Right lobe of liver (tissue), 6 donors: Measurements from ENCODE around the gene CAPZA2. TPM values are rescaled to one million over a fixed set of nuclear protein-coding genes. Genes with fewer than 3 reads are reported as not detected.

Experiments
- ATAC-seq, 4 donors: fragments of 200-7000 bp; cut with Tn5 transposase; one replicate each; pipeline ENCODE4 v1.9.1; 2020; ENCODE audit warnings: mild to moderate bottlenecking in 4 of 4, moderate library complexity in 4 of 4
- DNase-seq, 3 donors: peaks; one replicate each; pipeline ENCODE4 v3.0.0-alpha.2; 2020
- H3K27ac ChIP-seq, 3 donors: fragments of 200-600 bp; one replicate each; pipeline ENCODE4 v1.8.0; 2022
- H3K27me3 ChIP-seq, 2 donors: fragments of 200-600 bp; one replicate each; pipeline ENCODE4 v1.8.0; 2022
- H3K36me3 ChIP-seq, 4 donors: fragments of 200-600 bp; sonication (generic) in 1 of 4; one replicate each; pipeline versions ENCODE4 v1.5.1 to v1.8.0; 2017 to 2022; ENCODE audit warnings: control low read depth in 1 of 4
- H3K4me1 ChIP-seq, 4 donors: fragments of 200-600 bp; sonication (generic) in 1 of 4; one replicate each; pipeline versions ENCODE4 v1.5.1 to v1.8.0; 2017 to 2022; ENCODE audit warnings: control low read depth in 1 of 4
- H3K4me3 ChIP-seq, 3 donors: fragments of 200-600 bp; one replicate each; pipeline ENCODE4 v1.8.0; 2022
- H3K9me3 ChIP-seq, 4 donors: fragments of 200-600 bp; sonication (generic) in 1 of 4; one replicate each; pipeline versions ENCODE4 v1.5.1 to v1.8.0; 2017 to 2022; ENCODE audit warnings: control low read depth in 1 of 4
- CTCF ChIP-seq, 4 donors: fragments of 200-600 bp in 3 of 4; fragments of 450-650 bp in 1 of 4; IDR thresholded peaks; one replicate each; pipeline versions ENCODE4 v1.5.1 to v1.8.0; 2016 to 2022; ENCODE audit warnings: antibody characterized with exemption in 4 of 4, mild to moderate bottlenecking in 2 of 4
- POLR2A ChIP-seq: fragments of 450-650 bp; IDR thresholded peaks from one replicate; pipeline ENCODE4 v1.6.1; 2017; ENCODE audit warnings: antibody characterized with exemption, mild to moderate bottlenecking
- WGBS: methylation state at CpG from one replicate; pipeline ENCODE4 v1.1.6; 2018; ENCODE audit warnings: low coverage, low lambda C conversion rate; ENCODE audit not compliant: insufficient coverage; ENCODE audit errors: missing lambda C conversion rate; 5-methylcytosine and 5-hydroxymethylcytosine counted together
- intact Hi-C, 2 donors: fragments of 100-400 bp; cut with DNase I; formaldehyde crosslinking; loops; one replicate each; pipeline versions ENCODE4 v1.11.2 to v1.14.1; 2022
- total RNA-seq, 6 experiments: library from RNA; depleted of rRNA in 2 of 6; stranded (reverse); fragments of >200 nt in 2 of 6; fragmentation: NEBNext Ultra II Directional in 3 of 6; extraction: Animal tissue kit (Norgen Biotek cat#: 25700) in 3 of 6; gene quantifications; one replicate each; pipeline versions ENCODE4 v1.1.0 to v1.2.4, GENCODE V29; 2016 to 2023
- donor health status: DM: no; HTN: yes; CAD: no.
- donor health status: DM: no; HTN: no; CAD: no.
- donor health status: DM: no; HTN: no; CAD: no.
- donor health status: DM: no; HTN: yes; CAD: no.
- donor health status: DM: no; HTN: yes; CAD: no.

CAPZA2 gene
- total RNA-seq, 6 experiments from 2014 or later: 48.8 to 114 (median 89.8) TPM

DNA sequence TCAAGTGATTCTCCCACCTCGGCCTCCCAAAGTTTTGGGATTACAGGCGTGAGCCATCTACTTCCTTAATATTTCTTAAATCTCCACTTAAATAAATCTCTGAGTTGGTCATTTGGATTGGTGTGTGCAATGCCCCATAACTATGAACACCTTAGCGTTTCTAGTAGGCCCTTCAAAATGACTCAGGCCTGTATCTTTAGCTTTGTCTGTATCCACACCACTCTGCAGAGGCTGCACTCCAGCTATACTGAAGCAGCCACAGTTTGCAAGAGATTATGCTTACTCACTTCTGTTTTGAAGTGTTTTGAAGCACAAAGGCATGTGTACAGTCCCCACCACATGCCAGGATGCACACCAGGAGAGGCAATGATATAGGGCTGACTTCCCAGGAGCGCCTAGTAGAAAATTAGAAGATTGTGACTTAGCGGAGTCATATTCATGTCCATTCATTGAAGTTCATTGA is 88.5 kb downstream of the CAPZA2 start:
- WGBS: 79% methylated on average over 3 of the region's 5 CpGs
- DNase-seq: no peak
- TF ChIP-seq POLR2A (no peak), CTCF (IDR thresholded peaks at IDR 0.05) (no peak)
- Histone ChIP-seq H3K4me1 (peaks cover 0 to 22% (median 2%) of the 10 kb centered on the region in 4 donors), H3K4me3 (no peak overlapping the region), H3K36me3 (no peaks in the 10 kb centered on the region), H3K27ac (no peak overlapping the region), H3K9me3 (no peaks in the 10 kb centered on the region), H3K27me3 (no peaks in the 10 kb centered on the region)
- ATAC-seq: no peak
- intact Hi-C loops: no loop called here

DNA sequence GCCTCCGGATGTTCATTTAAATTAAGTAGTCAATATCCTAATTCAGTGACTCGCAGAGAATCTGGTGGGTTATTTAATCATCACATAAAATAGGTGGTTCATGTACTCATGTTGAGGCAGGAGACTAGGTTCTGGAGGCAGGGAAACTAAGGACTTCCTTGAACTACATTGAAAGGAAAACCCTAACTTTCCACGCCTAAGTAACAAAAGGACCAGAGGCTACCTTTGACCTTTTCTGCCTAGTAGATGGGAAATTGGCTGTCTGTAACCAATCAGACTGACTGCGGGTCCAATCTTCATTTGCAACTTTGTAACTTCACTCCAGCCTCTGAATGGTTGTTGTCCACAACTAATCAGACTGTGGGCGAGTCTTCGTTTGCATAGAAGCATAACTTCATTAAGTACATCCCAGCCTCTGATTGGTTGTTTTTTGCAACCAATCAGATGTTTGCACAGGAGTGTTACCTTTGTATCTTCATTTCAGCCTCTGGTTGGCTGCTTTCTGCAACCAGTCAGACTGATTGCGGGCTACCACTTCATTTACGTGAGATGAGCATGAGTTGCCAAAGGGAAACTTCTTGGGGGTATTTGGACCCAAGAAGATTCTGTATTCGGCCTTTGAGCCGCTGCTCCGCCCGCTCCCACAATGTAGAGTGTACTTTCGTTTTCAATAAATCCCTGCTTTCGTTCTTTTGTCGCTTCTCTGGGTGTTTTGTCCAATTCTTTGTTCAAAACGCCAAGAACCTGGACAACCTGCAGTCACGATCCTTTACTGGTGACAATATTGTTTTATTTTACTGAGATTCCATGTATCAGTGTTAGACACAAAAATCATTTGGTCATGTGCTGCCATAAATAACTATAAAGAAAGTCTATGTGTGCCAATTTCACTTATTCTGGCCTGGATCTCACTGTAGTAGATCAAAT is 89.2 kb downstream of the CAPZA2 start:
- H3K27ac ChIP-seq: no peak overlapping the region
- H3K36me3 ChIP-seq: no peaks in the 10 kb centered on the region
- H3K27me3 ChIP-seq: no peaks in the 10 kb centered on the region
- peaks cover 0 to 27% (median 2%) of the 10 kb centered on the region in 4 donors for H3K4me1 ChIP-seq
- no peak for DNase-seq
- TF ChIP-seq POLR2A (no peak), CTCF (IDR thresholded peaks at IDR 0.05) (no peak)
- no peak overlapping the region for H3K4me3 ChIP-seq
- H3K9me3 ChIP-seq: no peaks in the 10 kb centered on the region
- ATAC-seq: no peak
- intact Hi-C loops: no loop called here
- WGBS: 98% methylated on average over 17 of the region's 17 CpGs

GRCh38 chr7:116952635-116953371 is 90.4 kb downstream of the CAPZA2 start:
- peak; percentile 18 to 66 (median 28) for ATAC-seq

More at GRCh38 chr7:116952635-116953371, 90.4 kb downstream of the CAPZA2 start:
- Histone ChIP-seq H3K27ac (peak overlapping the region; percentile 98), H3K4me1 (peaks cover 0 to 33% (median 5%) of the 10 kb centered on the region in 4 donors), H3K27me3 (no peaks in the 10 kb centered on the region), H3K9me3 (no peaks in the 10 kb centered on the region), H3K4me3 (peak overlapping the region; percentile 71 to 83 (median 76)), H3K36me3 (no peaks in the 10 kb centered on the region)
- TF ChIP-seq CTCF (IDR thresholded peaks at IDR 0.05): no peak
- TF ChIP-seq POLR2A: no peak
- intact Hi-C loops: no loop called here
- DNase-seq: peak; percentile 70 to 84 (median 83)
- WGBS: 5% methylated on average over 22 of the region's 25 CpGs
